Progenitor cell of endocrine pancreas (in vitro differentiated cells): ENCODE results near the gene TREH. TPM values are rescaled to one million over a fixed set of nuclear protein-coding genes. Genes with fewer than 3 reads are reported as not detected.
A peak's percentile ranks its signal among the peaks of the same experiment; 100 is the strongest.

ENCODE experiments used
- DNase-seq: peaks from one replicate; pipeline ENCODE4 v3.0.0; 2021; ENCODE audit warnings: low spot score; ENCODE audit not compliant: unreplicated experiment
- H3K27ac Mint-ChIP-seq: 2 replicates; pipeline ENCODE4 v1.8.0; 2021; ENCODE audit warnings: mild to moderate bottlenecking, moderate library complexity, mixed read lengths
- H3K27me3 Mint-ChIP-seq: 2 replicates; pipeline ENCODE4 v1.8.0; 2021; ENCODE audit warnings: mixed read lengths
- H3K36me3 Mint-ChIP-seq: 2 replicates; pipeline ENCODE4 v1.8.0; 2022; ENCODE audit warnings: mixed read lengths; ENCODE audit not compliant: insufficient read depth
- H3K4me1 Mint-ChIP-seq: 2 replicates; pipeline ENCODE4 v1.8.0; 2021; ENCODE audit warnings: low read depth, mixed read lengths
- H3K4me3 Mint-ChIP-seq: 2 replicates; pipeline ENCODE4 v1.8.0; 2021; ENCODE audit warnings: low read depth, mild to moderate bottlenecking, moderate library complexity, mixed read lengths
- H3K9me3 Mint-ChIP-seq: 2 replicates; pipeline ENCODE4 v1.8.0; 2021; ENCODE audit warnings: low read depth, mixed read lengths
- CTCF ChIP-seq: fragments of 200-600 bp; sonication (generic); IDR thresholded peaks from one replicate; pipeline ENCODE4 v1.5.0; 2021; ENCODE audit warnings: antibody characterized with exemption, mild to moderate bottlenecking; ENCODE audit not compliant: unreplicated experiment
- total RNA-seq: library from RNA; stranded (reverse); gene quantifications from 2 replicates; pipeline ENCODE4 v1.2.1, GENCODE V29; 2021

The TREH gene
- total RNA-seq, 1 donor from 2014 or later, result not detected

GRCh38 chr11:118631142-118631909 lies 48.1 kb downstream of the TREH start:
- Mint-ChIP-seq H3K27ac (no peak overlapping the region), H3K9me3 (no peaks in the 10 kb centered on the region), H3K27me3 (no peaks in the 10 kb centered on the region), H3K36me3 (peaks cover 22% of the 10 kb centered on the region), H3K4me3 (no peak overlapping the region), H3K4me1 (peaks cover 19% of the 10 kb centered on the region)
- no peak for DNase-seq
- TF ChIP-seq CTCF, result no peak

- Mint-ChIP-seq H3K36me3 (peaks cover 16% of the 10 kb centered on the region), H3K4me1 (peaks cover 8% of the 10 kb centered on the region), H3K4me3 (no peak overlapping the region), H3K27ac (peak overlapping the region; percentile 67), H3K9me3 (no peaks in the 10 kb centered on the region), H3K27me3 (no peaks in the 10 kb centered on the region)
- DNase-seq, result no peak
- no peak for TF ChIP-seq CTCF
These were observed 49.4 kb downstream of the TREH start for GRCh38 chr11:118629761-118630661.

- no peaks in the 10 kb centered on the region for H3K9me3 Mint-ChIP-seq
- H3K27ac Mint-ChIP-seq, result no peak overlapping the region
- H3K4me3 Mint-ChIP-seq, result no peak overlapping the region
- peaks cover 2% of the 10 kb centered on the region for H3K4me1 Mint-ChIP-seq
- H3K27me3 Mint-ChIP-seq, result no peaks in the 10 kb centered on the region
- no peak for DNase-seq
- TF ChIP-seq CTCF, result no peak
- peaks cover 16% of the 10 kb centered on the region for H3K36me3 Mint-ChIP-seq
These were observed 50.4 kb downstream of the TREH start for GRCh38 chr11:118628861-118629549.

- DNase-seq, result no peak
- H3K4me3 Mint-ChIP-seq, result no peak overlapping the region
- H3K27me3 Mint-ChIP-seq, result no peaks in the 10 kb centered on the region
- no peaks in the 10 kb centered on the region for H3K4me1 Mint-ChIP-seq
- no peak overlapping the region for H3K27ac Mint-ChIP-seq
- no peak for TF ChIP-seq CTCF
- H3K36me3 Mint-ChIP-seq, result peaks cover 17% of the 10 kb centered on the region
- H3K9me3 Mint-ChIP-seq, result no peaks in the 10 kb centered on the region
These were observed 51.0 kb downstream of the TREH start for GRCh38 chr11:118628432-118628831.

GRCh38 chr11:118628031-118628430 lies 51.4 kb downstream of the TREH start:
- Mint-ChIP-seq H3K4me1 (peaks cover 2% of the 10 kb centered on the region), H3K27me3 (no peaks in the 10 kb centered on the region), H3K4me3 (no peak overlapping the region), H3K27ac (no peak overlapping the region), H3K36me3 (peaks cover 17% of the 10 kb centered on the region), H3K9me3 (no peaks in the 10 kb centered on the region)
- no peak for DNase-seq
- no peak for TF ChIP-seq CTCF
